ENCODE results near the gene DIS3L.

DNA sequence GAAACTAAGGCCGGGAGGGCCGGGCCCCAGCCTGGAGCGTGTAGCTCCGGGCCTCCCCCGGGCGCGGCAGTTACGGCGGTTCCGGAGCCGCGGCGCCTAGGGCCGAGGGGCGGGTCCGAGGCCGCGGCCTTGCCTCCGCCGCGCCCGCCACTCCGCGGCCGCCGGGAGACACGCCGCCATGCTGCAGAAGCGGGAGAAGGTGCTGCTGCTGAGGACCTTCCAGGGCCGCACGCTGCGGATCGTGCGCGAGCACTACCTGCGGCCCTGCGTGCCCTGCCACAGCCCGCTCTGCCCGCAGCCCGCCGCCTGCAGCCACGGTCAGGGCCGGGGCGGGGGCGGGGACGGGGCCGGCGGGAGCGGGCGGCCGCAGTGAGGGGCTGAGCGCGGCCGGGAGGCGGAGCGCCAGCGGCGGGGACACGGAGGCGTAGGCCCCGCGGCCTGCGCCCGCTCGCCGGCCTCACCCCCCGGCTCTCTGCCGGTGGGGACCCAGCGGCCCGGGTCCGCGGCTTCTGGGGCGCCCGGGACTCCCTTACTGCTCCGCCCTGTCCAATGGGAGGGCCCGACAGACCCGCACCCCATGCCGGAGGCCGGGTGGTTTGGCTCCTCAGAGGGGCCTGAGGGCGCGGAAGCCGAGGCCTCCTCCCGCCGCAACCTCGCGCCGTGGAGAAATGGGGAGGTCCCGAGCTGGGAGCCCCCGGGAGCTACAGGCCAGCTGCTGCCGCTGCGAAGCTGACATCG lies at the start of gene DIS3L:
- TF ChIP-seq, protein P1, sequence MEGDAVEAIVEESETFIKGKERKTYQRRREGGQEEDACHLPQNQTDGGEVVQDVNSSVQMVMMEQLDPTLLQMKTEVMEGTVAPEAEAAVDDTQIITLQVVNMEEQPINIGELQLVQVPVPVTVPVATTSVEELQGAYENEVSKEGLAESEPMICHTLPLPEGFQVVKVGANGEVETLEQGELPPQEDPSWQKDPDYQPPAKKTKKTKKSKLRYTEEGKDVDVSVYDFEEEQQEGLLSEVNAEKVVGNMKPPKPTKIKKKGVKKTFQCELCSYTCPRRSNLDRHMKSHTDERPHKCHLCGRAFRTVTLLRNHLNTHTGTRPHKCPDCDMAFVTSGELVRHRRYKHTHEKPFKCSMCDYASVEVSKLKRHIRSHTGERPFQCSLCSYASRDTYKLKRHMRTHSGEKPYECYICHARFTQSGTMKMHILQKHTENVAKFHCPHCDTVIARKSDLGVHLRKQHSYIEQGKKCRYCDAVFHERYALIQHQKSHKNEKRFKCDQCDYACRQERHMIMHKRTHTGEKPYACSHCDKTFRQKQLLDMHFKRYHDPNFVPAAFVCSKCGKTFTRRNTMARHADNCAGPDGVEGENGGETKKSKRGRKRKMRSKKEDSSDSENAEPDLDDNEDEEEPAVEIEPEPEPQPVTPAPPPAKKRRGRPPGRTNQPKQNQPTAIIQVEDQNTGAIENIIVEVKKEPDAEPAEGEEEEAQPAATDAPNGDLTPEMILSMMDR (IDR thresholded peaks at IDR 0.05) = peak in 2 of 4 experiments; percentile 6 to 28
- TF ChIP-seq POLR2A (IDR thresholded peaks at IDR 0.05) = peak; percentile 33
